GM23248 (cell line): Measurements from ENCODE around the gene XRN2.

ENCODE experiments used
- EZH2 ChIP-seq: fragments of 200-600 bp; sonication (generic); IDR thresholded peaks from 2 replicates; pipeline ENCODE4 v1.6.1; 2018; ENCODE audit warnings: antibody characterized with exemption, mild to moderate bottlenecking; ENCODE audit not compliant: insufficient read depth, poor library complexity, severe bottlenecking
- EZH2phosphoT487 ChIP-seq: fragments of 200-600 bp; sonication (generic); IDR thresholded peaks from 2 replicates; pipeline ENCODE4 v1.6.1; 2018; ENCODE audit warnings: antibody characterized with exemption, moderate library complexity, mild to moderate bottlenecking, low read depth; ENCODE audit not compliant: insufficient read depth

GRCh38 chr20:21289651-21290050, 13.5 kb upstream of the XRN2 start:
- TF ChIP-seq EZH2phosphoT487 (no peak), EZH2 (no peak)
